ENCODE measurements around the gene STMND1. TPM values are rescaled to one million over a fixed set of nuclear protein-coding genes. Genes with fewer than 3 reads are reported as not detected.

Gene STMND1
- total and polyA plus RNA-seq, 2 of the 8 experiments (the other 6 are each of a cell fraction or from before 2014, with no cell fraction given): not detected

GRCh38 chr6:17144016-17144415 lies 42.2 kb downstream of the STMND1 start:
- Histone ChIP-seq H4K91ac (replicated peaks; ENCODE audit: insufficient read length, low read length) (no peak overlapping the region), H3K79me2 (ENCODE audit: control insufficient read depth in 1 of 2, insufficient read depth in 2 of 2, low read length in 2 of 2) (no peaks in the 10 kb centered on the region), H3K4me3 (ENCODE audit: extremely low read depth in 1 of 4, insufficient read depth in 2 of 4, low read depth in 3 of 4, low read length in 4 of 4) (no peak overlapping the region), H3K23me2 (ENCODE audit: low read depth, low read length) (no peaks in the 10 kb centered on the region; the same call in 1 of the 2 replicates), H3K14ac (ENCODE audit: insufficient read length) (no peak overlapping the region), H4K8ac (ENCODE audit: extremely low read depth, insufficient read depth, low read length) (no peak overlapping the region), H3K18ac (ENCODE audit: extremely low read depth, low read length) (no peak overlapping the region), H3K36me3 (ENCODE audit: control insufficient read depth in 2 of 4, insufficient read depth in 4 of 4, low read length in 3 of 4) (no peaks in the 10 kb centered on the region), H2BK20ac (ENCODE audit: low read length) (no peak overlapping the region), H2BK12ac (ENCODE audit: low read depth, low read length) (no peak overlapping the region), H3K27me3 (replicated peaks in 1 of 4; ENCODE audit: control insufficient read depth in 3 of 4, extremely low read depth in 1 of 4, insufficient read depth in 3 of 4, low read length in 3 of 4) (no peaks in the 10 kb centered on the region), H3K79me1 (ENCODE audit: low read depth, low read length) (no peaks in the 10 kb centered on the region), H3K4ac (replicated peaks; ENCODE audit: insufficient read length, low read depth, low read length) (no peak overlapping the region), H2BK15ac (ENCODE audit: low read length) (no peak overlapping the region), H3K9me3 (ENCODE audit: insufficient read depth in 2 of 2, low read depth in 1 of 2, low read length in 1 of 2) (no peaks in the 10 kb centered on the region; a peak in 1 of 4 replicates), H2BK5ac (ENCODE audit: low read depth, low read length) (no peak overlapping the region), H4K5ac (ENCODE audit: insufficient read length, low read depth, low read length) (no peak overlapping the region), H2AFZ (ENCODE audit: low read length) (no peak overlapping the region), H3K4me2 (ENCODE audit: insufficient read depth in 1 of 2, low read depth in 2 of 2, low read length in 2 of 2) (no peak overlapping the region), H2AK5ac (ENCODE audit: low read depth, low read length) (no peak overlapping the region), H3K9ac (replicated peaks in 1 of 4; ENCODE audit: extremely low read depth in 1 of 4, low read depth in 3 of 4, low read length in 3 of 4) (no peak overlapping the region), H3K4me1 (replicated peaks in 1 of 4; ENCODE audit: control insufficient read depth in 3 of 4, insufficient read depth in 4 of 4, low read length in 3 of 4) (no peaks in the 10 kb centered on the region), H2BK120ac (replicated peaks; ENCODE audit: low read depth, low read length) (no peak overlapping the region), H3K23ac (ENCODE audit: insufficient read length) (no peak overlapping the region), H3K27ac (ENCODE audit: low read depth, low read length) (no peak overlapping the region), H4K20me1 (replicated peaks in 1 of 2; ENCODE audit: control insufficient read depth in 1 of 2, insufficient read depth in 2 of 2, low read length in 2 of 2) (no peaks in the 10 kb centered on the region), H3K56ac (replicated peaks; ENCODE audit: insufficient read length, low read depth, low read length) (no peak overlapping the region)
- no peak for FAIRE-seq
- TF ChIP-seq KDM4A (IDR thresholded peaks at IDR 0.05; ENCODE audit: low read depth, low read length, severe bottlenecking) (no peak), FOSL1 (IDR thresholded peaks at IDR 0.05; ENCODE audit: insufficient read depth, low read depth, low read length) (no peak), KDM5A (IDR thresholded peaks at IDR 0.05; ENCODE audit: low read length) (no peak), TCF12 (IDR thresholded peaks at IDR 0.05; ENCODE audit: low read depth, low read length) (no peak), E2F6 (IDR thresholded peaks at IDR 0.05) (no peak), SP2 (IDR thresholded peaks at IDR 0.05; ENCODE audit: low read length) (no peak)
- TF ChIP-seq, protein P1, sequence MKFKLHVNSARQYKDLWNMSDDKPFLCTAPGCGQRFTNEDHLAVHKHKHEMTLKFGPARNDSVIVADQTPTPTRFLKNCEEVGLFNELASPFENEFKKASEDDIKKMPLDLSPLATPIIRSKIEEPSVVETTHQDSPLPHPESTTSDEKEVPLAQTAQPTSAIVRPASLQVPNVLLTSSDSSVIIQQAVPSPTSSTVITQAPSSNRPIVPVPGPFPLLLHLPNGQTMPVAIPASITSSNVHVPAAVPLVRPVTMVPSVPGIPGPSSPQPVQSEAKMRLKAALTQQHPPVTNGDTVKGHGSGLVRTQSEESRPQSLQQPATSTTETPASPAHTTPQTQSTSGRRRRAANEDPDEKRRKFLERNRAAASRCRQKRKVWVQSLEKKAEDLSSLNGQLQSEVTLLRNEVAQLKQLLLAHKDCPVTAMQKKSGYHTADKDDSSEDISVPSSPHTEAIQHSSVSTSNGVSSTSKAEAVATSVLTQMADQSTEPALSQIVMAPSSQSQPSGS (IDR thresholded peaks at IDR 0.05; ENCODE audit: low read length): no peak
- no peak for DNase-seq (ENCODE audit: low read depth in 1 of 2, low spot score in 2 of 2)
- 83% methylated on average over 1 of the region's 1 CpG; no CpG with 5 or more reads in 1 of the 2 experiments for WGBS, 2 experiments (ENCODE audit: extremely low coverage in 1 of 2, insufficient coverage in 1 of 2, insufficient read length in 1 of 2, insufficient replicate concordance in 2 of 2, low coverage in 1 of 2, low lambda C conversion rate in 2 of 2, missing lambda C conversion rate in 1 of 2)
- ChIA-PET CTCF (ENCODE audit: partially characterized antibody) (interaction anchor here (1.8 to 2.2 kb wide), 2 partner anchors 12 to 361 kb away, joined by 4 to 6 read pairs; no protein-coding TSS in a partner anchor), POLR2A (ENCODE audit: partially characterized antibody) (no interaction called here)

Data from H1 (cell line).